Measurements from ENCODE around the gene CHSY3. TPM values are rescaled to one million over a fixed set of nuclear protein-coding genes. Genes with fewer than 3 reads are reported as not detected.

CHSY3 gene
- total RNA-seq, 2 experiments from 2014 or later: not detected

GRCh38 chr5:130137681-130138080 is 233.4 kb downstream of the CHSY3 start:
- H3K9me3 Mint-ChIP-seq: no peaks in the 10 kb centered on the region
- H3K36me3 Mint-ChIP-seq (ENCODE audit: low read depth): no peaks in the 10 kb centered on the region
- no peaks in the 10 kb centered on the region for H3K4me1 Mint-ChIP-seq
- no peak overlapping the region for H3K27ac Mint-ChIP-seq
- H3K4me3 Mint-ChIP-seq: no peak overlapping the region
- ChIA-PET CTCF (no interaction called here), POLR2A (no interaction called here)
- no peaks in the 10 kb centered on the region for H3K27me3 Mint-ChIP-seq
- DNase-seq: no peak

DNA sequence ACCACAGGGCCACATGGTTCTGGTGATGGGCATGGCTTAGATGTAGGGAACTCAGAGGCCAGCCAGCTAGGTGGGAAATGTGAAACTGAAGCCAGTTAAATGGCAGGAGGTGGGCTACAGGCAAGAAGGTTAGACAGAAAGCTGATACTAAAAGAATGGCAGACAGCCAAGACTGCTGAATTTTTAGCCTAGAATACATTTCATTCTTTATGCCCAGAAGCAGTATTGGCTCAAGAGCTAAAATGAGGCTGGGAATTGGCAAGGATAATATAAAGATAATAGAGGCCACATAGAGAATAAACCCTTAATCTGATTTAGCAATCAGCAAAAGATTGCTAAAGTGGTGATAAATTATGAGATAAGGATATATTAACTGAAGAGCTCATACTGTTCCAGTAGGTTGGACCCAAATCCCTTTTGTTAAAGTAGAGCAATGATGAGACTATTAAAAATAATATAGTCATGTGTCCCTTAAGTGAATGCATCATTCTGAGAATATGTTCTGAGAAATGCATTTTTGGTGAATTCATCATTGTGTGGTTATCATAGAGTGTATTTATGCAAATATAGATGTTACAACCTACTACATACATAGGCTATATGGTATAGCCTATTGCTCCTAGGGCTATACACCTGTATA is 234.3 kb downstream of the CHSY3 start:
- Mint-ChIP-seq H3K27me3 (no peaks in the 10 kb centered on the region), H3K27ac (no peak overlapping the region), H3K4me1 (no peaks in the 10 kb centered on the region), H3K4me3 (no peak overlapping the region), H3K9me3 (no peaks in the 10 kb centered on the region), H3K36me3 (ENCODE audit: low read depth) (no peaks in the 10 kb centered on the region)
- DNase-seq: no peak
- CTCF ChIA-PET: interaction anchor here (1.7 kb wide), 1 partner anchor 26 kb away, joined by 3 read pairs; no protein-coding TSS in a partner anchor
- POLR2A ChIA-PET: no interaction called here

GRCh38 chr5:130141659-130142320 is 237.5 kb downstream of the CHSY3 start:
- no peak for DNase-seq
- no peaks in the 10 kb centered on the region for H3K9me3 Mint-ChIP-seq

GRCh38 chr5:130151239-130151638 is 247.0 kb downstream of the CHSY3 start:
- Mint-ChIP-seq H3K36me3 (ENCODE audit: low read depth) (no peaks in the 10 kb centered on the region), H3K27me3 (no peaks in the 10 kb centered on the region), H3K4me3 (no peak overlapping the region), H3K9me3 (no peaks in the 10 kb centered on the region), H3K27ac (no peak overlapping the region), H3K4me1 (no peaks in the 10 kb centered on the region)
- CTCF ChIA-PET: no interaction called here
- DNase-seq: no peak
- POLR2A ChIA-PET: no interaction called here

More at GRCh38 chr5:130141659-130142320, 237.5 kb downstream of the CHSY3 start:
- Mint-ChIP-seq H3K4me3 (no peak overlapping the region), H3K27me3 (no peaks in the 10 kb centered on the region), H3K36me3 (ENCODE audit: low read depth) (no peaks in the 10 kb centered on the region), H3K27ac (no peak overlapping the region), H3K4me1 (no peaks in the 10 kb centered on the region)
- ChIA-PET POLR2A (no interaction called here), CTCF (no interaction called here)

GRCh38 chr5:130155345-130156011 is 251.2 kb downstream of the CHSY3 start:
- H3K9me3 Mint-ChIP-seq: no peaks in the 10 kb centered on the region
- no peaks in the 10 kb centered on the region for H3K4me1 Mint-ChIP-seq
- ChIA-PET CTCF (no interaction called here), POLR2A (no interaction called here)
- H3K27me3 Mint-ChIP-seq: no peaks in the 10 kb centered on the region
- H3K27ac Mint-ChIP-seq: no peak overlapping the region
- no peaks in the 10 kb centered on the region for H3K36me3 Mint-ChIP-seq (ENCODE audit: low read depth)
- no peak overlapping the region for H3K4me3 Mint-ChIP-seq
- no peak for DNase-seq

GRCh38 chr5:130158036-130158435 is 253.8 kb downstream of the CHSY3 start:
- Mint-ChIP-seq H3K4me1 (no peaks in the 10 kb centered on the region), H3K27ac (no peak overlapping the region), H3K27me3 (no peaks in the 10 kb centered on the region), H3K4me3 (no peak overlapping the region), H3K9me3 (no peaks in the 10 kb centered on the region), H3K36me3 (ENCODE audit: low read depth) (no peaks in the 10 kb centered on the region)
- DNase-seq: no peak
- ChIA-PET CTCF (no interaction called here), POLR2A (no interaction called here)

GRCh38 chr5:130159968-130160367 is 255.7 kb downstream of the CHSY3 start:
- POLR2A ChIA-PET: no interaction called here
- CTCF ChIA-PET: no interaction called here
- no peak overlapping the region for H3K4me3 Mint-ChIP-seq

DNA sequence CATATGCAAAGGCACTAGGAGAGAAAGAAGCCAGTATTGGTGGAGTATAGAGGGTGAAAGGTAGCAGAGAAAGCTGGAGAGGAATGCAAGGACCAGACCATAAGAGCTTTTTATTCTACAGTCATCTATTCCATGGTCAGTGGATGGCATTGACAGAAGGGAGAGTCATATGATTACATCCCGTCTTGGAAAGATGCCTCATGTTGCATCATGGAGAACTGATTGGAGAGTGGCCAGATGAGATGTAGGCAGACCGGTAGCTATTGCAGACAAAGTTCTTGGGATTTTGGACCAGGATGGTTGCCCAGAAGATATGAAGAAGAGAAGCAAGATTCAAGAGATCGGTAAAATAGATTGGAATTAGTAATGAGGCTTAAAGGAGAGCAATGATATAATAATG is 260.7 kb downstream of the CHSY3 start:
- Mint-ChIP-seq H3K9me3 (no peaks in the 10 kb centered on the region), H3K27ac (no peak overlapping the region), H3K27me3 (no peaks in the 10 kb centered on the region), H3K36me3 (ENCODE audit: low read depth) (no peaks in the 10 kb centered on the region), H3K4me3 (no peak overlapping the region), H3K4me1 (no peaks in the 10 kb centered on the region)
- DNase-seq: no peak
- ChIA-PET CTCF (no interaction called here), POLR2A (no interaction called here)

More at GRCh38 chr5:130159968-130160367, 255.7 kb downstream of the CHSY3 start:
- no peak for DNase-seq
- Mint-ChIP-seq H3K36me3 (ENCODE audit: low read depth) (no peaks in the 10 kb centered on the region), H3K4me1 (no peaks in the 10 kb centered on the region), H3K27me3 (no peaks in the 10 kb centered on the region), H3K9me3 (no peaks in the 10 kb centered on the region), H3K27ac (no peak overlapping the region)

GRCh38 chr5:130166839-130167490 is 262.7 kb downstream of the CHSY3 start:
- Mint-ChIP-seq H3K36me3 (ENCODE audit: low read depth) (no peaks in the 10 kb centered on the region), H3K27me3 (no peaks in the 10 kb centered on the region), H3K4me3 (no peak overlapping the region), H3K4me1 (no peaks in the 10 kb centered on the region), H3K9me3 (no peaks in the 10 kb centered on the region), H3K27ac (no peak overlapping the region)
- no peak for DNase-seq
- POLR2A ChIA-PET: no interaction called here
- CTCF ChIA-PET: no interaction called here

- Mint-ChIP-seq H3K36me3 (ENCODE audit: low read depth) (no peaks in the 10 kb centered on the region), H3K4me3 (no peak overlapping the region), H3K9me3 (no peaks in the 10 kb centered on the region), H3K27ac (no peak overlapping the region), H3K27me3 (no peaks in the 10 kb centered on the region), H3K4me1 (no peaks in the 10 kb centered on the region)
- ChIA-PET POLR2A (no interaction called here), CTCF (no interaction called here)
- DNase-seq: no peak
Measured at GRCh38 chr5:130168211-130168610, 263.9 kb downstream of the CHSY3 start.

DNA sequence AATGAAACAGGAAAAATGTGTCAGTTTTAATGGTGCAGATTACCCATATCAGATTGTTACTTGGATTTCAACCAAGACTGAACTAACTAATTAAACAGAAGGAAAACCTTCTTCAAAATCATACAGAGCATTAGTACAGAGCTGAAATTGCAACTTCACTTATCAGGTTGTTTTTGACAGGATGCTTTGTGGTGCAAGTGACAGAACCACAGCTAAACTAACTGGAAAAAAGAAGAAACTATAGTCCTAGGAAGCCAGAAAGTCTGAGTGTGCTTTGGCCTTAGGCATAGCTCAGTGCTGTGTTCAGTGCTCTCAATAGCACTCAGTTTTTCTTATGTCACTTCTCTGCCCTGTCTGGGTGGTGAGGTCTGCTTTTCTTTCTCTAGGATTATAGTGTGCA is 267.4 kb downstream of the CHSY3 start:
- Mint-ChIP-seq H3K4me1 (no peaks in the 10 kb centered on the region), H3K36me3 (ENCODE audit: low read depth) (no peaks in the 10 kb centered on the region), H3K4me3 (no peak overlapping the region), H3K9me3 (no peaks in the 10 kb centered on the region), H3K27me3 (no peaks in the 10 kb centered on the region), H3K27ac (no peak overlapping the region)
- no peak for DNase-seq
- ChIA-PET CTCF (no interaction called here), POLR2A (no interaction called here)

DNA sequence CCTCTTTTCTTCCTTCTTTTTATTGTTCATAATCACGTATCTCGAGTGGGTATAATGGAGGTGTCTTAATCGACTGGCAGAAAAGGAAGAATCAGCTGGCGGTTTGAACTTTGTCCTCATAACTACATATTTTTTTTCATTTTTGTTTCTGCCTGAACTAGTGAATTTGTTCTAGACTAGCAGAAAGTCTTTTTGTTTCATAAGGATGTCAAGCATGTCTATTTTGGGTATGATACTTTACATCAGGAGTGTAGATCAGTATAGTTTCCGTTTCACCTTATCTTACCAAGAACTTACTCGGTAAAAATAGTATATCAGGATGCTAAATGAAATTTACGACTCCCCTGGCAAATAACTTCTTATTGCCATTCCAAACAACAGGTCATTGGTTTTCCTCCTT is 278.9 kb downstream of the CHSY3 start:
- ChIA-PET POLR2A (no interaction called here), CTCF (no interaction called here)
- DNase-seq: no peak
- Mint-ChIP-seq H3K27ac (no peak overlapping the region), H3K36me3 (ENCODE audit: low read depth) (no peaks in the 10 kb centered on the region), H3K27me3 (no peaks in the 10 kb centered on the region), H3K4me3 (no peak overlapping the region), H3K4me1 (no peaks in the 10 kb centered on the region), H3K9me3 (no peaks in the 10 kb centered on the region)

GRCh38 chr5:130189961-130190360 is 285.7 kb downstream of the CHSY3 start:
- H3K4me1 Mint-ChIP-seq: no peaks in the 10 kb centered on the region
- no peaks in the 10 kb centered on the region for H3K36me3 Mint-ChIP-seq (ENCODE audit: low read depth)
- DNase-seq: no peak
- CTCF ChIA-PET: no interaction called here
- POLR2A ChIA-PET: no interaction called here
- H3K27ac Mint-ChIP-seq: no peak overlapping the region
- no peaks in the 10 kb centered on the region for H3K9me3 Mint-ChIP-seq
- H3K27me3 Mint-ChIP-seq: no peaks in the 10 kb centered on the region
- H3K4me3 Mint-ChIP-seq: no peak overlapping the region

Measured in activated CD4-positive, alpha-beta memory T cell treated with anti-CD3 and anti-CD28 coated beads, Interleukin-2, amount 10 ng/mL, durations not matched to agents 7 days and 5 days (primary cell).